A204.1 (cell line): Measurements from ENCODE around the gene VPS36.
"Not testable (repeated sequence)": the region's sequence is repeated elsewhere in the genome, so short reads cannot be mapped to it uniquely, and the experiment has no call there.

Experiments used
- FAIRE-seq: peaks from 2 replicates; lab custom pipeline; 2012; peaks lifted over from hg19 to GRCh38; lab: Jason Lieb, UNC

The VPS36 gene

GRCh38 chr13:52432456-52432855, 18.0 kb downstream of the VPS36 start:
- no peak for FAIRE-seq

DNA sequence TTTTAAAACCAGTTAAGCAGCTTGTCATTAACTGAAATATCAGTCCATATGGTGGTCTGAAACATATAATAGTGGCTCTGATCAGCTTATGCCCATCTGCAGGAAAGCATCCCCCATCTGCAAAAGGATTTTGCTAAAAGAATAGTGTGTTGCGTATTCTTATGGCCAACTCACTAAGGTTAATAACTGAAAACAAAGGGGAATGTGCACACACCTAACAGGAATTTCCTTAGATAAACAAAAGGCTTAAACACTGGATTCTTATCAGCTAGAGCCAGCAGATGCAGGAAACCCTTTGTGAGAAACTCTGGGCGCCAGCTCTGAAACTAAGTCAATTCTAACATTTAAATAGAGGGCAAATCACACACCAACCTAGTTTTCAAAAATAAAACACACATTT, 22.1 kb downstream of the VPS36 start:
- FAIRE-seq, result no peak

- no peak for FAIRE-seq
These were observed 29.2 kb downstream of the VPS36 start for GRCh38 chr13:52421216-52421615.

- FAIRE-seq, result no peak
These were observed 31.4 kb downstream of the VPS36 start for GRCh38 chr13:52419080-52419479.

DNA sequence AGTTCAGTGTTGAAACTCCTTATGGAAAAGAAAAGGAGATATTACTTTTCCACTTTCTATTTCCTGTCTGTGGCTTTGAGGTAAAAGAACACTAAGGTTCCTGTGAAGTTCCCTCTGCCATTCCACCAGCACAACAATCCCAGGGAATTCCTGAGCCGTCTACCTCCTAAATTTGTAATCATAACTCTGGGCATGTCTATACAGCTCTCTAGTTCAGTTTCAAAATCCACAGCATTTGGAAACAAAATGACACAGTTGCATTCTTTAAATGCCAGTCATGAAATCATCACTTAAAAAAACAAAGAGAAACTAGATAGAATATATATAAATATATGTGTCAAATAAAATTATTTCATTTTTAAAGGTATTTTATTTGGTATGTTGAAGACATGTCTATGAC, 35.5 kb downstream of the VPS36 start:
- FAIRE-seq, result no peak

GRCh38 chr13:52414051-52414450, 36.4 kb downstream of the VPS36 start:
- FAIRE-seq, result no peak

DNA sequence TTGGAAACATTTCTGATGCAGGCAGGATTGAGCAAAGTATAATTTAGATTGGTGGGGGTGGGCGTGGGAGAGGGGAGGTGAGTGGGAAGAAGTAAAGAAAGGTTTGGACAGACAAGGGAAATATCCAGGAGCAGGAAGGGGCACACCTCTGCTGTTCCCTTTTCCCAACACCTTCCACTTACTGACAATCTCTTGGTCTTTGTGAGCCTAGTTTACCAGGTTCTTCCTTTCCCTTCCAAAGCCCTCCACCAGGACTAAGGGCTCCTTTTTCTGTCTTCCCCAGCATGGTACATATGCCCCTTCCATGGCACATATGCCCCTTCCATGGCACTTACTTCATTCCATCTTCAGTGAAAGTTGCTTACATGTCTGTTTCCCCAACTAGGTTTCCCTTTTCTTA, 38.3 kb downstream of the VPS36 start:
- FAIRE-seq, result no peak

GRCh38 chr13:52411629-52412028, 38.8 kb downstream of the VPS36 start:
- no peak for FAIRE-seq

DNA sequence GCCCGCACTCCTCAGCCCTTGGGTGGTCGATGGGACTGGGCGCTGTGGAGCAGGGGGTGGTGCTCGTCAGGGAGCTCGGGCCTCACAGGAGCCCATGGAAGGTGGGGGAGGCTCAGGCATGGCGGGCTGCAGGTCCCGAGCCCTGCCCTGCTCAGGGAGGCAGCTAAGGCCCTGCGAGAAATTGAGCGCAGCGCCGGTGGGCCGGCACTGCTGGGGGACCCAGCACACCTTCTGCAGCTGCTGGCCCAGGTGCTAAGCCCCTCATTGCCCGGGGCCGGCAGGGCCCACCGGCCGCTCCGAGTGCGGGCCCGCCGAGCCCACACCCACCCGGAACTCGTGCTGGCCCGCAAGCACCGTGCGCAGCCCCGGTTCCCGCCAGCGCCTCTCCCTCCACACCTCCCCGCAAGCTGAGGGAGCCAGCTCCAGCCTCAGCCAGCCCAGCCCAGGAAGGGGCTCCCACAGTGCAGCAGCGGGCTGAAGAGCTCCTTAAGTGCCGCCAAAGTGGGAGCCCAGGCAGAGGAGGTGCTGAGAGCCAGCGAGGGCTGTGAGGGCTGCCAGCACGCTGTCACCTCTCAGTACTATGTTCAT, 42.3 kb downstream of the VPS36 start:
- FAIRE-seq, result not testable (repeated sequence)

GRCh38 chr13:52407436-52407835, 43.0 kb downstream of the VPS36 start:
- not testable (repeated sequence) for FAIRE-seq

DNA sequence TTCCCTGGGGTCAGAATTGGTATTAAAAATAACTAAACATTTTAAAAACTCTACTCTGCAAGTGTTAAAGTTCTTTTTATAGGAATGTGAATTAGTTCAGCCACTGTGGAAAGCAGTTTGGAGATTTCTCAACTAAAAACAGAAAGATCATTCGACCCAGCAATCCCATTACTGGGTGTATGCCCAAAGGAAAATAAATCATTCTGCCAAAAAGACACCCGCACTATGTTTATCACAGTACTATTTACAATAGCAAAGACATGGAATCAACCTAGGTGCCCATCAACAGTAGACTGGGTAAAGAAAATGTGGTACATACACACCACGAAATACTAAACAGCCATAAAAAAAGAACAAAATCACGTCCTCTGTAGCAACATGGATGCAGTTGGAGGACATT, 43.8 kb downstream of the VPS36 start:
- FAIRE-seq, result no peak

DNA sequence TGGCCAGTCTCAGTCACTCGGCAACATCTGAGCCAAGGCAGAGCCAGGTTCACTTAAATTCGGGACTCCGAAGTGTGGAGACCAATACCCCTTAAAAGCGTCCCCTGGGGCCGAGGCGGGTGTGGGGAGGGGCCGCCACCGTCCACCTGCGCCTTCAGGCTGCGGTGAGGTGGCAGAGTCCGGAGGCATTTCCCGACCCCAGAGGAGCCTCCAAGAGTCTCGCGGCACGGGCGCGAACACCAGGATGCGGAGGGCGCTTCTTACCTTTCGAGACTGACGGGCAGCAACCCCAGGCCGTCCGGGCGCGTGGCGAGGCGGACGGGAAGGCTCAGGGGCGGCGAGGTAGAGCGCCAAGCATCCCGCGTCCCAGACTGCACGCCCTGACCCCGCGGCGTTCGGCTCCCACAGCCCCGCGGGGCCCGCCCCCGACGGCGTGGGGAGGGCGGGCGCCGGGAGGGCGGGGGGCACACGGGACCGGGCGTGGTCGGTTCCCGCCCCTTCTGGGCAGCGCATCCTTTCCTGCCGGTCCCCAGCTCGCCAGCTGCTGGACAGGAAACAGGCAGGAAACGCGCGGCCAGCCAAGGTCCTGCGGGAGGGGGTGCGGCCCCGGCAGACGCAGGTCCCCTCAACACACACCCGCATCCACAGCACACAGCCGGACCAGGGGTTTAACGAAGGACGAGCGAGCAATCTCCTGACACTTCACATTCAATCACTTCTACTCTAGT, 44.5 kb downstream of the VPS36 start, which contains the start of gene THSD1:
TSS of gene THSD1 (minus strand) at position 406 of the 728 bp plus-strand sequence. CDS start 3,572 bp downstream, outside the sequence.
- no peak for FAIRE-seq

GRCh38 chr13:52405369-52405766, 45.1 kb downstream of the VPS36 start:
- no peak for FAIRE-seq

GRCh38 chr13:52399708-52400107, 50.7 kb downstream of the VPS36 start:
- no peak for FAIRE-seq

DNA sequence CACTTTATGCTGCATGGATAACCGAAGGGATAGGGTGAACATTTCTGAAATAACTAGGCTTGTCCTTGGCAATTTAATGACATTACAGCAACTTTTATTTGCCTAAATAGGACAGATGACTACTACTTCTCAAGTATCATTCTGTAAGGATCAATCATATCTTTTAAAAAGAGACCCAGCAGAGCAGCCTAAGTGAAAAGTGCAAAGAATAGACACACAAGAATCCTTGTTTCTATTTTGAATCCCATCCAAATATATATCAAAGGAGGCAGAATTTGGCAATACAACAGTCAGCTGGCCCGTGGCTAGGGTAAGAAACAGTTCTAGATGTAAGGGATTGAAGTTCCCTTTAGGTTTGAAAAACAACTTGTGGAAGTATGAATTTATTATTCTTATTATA, 51.4 kb downstream of the VPS36 start:
- FAIRE-seq, result no peak

DNA sequence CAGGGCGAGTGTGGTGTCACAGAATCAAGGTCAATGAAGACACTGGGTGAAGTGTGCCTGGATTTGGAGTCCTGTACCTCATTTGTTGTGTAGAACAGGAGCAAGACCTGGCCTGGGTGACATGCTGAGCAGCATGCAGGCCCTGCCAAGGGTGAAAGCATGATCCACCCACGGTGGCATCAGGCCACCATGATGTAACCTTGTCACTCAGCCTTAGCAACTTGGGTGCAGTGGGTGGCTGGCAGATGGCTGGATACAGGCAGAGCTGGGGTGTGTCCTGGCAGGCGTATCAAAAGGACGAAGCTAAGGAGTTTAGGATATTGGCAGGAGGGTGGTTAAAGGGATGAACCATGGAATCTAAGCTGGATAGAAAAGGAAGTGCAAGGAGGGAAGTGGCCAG, 54.7 kb downstream of the VPS36 start:
- no peak for FAIRE-seq

DNA sequence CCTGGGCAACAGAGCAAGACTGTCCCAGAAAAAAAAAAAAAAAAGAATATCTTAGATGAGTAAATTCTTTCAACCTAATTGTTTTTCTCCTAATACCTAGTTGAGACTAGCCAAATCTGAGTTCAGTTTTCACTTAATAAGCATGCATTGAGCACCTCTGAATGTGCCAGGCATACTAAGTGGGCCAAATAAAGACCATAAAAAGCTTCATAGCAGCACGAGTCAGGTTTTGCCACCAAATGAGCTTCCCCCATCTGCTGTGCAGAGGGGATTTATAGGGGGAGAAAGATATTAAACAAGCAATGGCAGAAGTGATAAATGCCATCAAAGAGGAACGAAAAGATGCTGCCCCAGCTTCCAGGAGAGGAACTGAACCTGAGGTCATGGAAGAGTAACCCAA, 55.8 kb downstream of the VPS36 start:
- no peak for FAIRE-seq

GRCh38 chr13:52393572-52394357, 56.7 kb downstream of the VPS36 start:
- no peak for FAIRE-seq

DNA sequence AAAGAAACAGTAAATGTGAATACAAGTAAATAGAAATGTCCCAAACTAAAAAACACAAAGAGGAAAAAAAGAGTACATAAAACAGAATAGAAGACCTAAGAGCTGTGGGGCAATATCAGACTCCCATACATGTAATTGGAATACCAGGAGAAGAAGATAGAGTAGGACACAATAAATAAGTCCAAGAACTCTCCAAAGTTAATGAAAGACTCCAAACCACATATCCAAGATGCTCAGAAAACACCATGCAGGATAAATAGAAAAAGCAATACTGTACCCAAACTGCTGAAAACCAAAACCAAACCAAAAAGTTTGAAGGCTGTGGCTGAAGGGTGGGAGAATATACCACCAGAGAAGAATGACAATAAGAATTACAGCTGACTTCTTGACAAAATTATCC, 62.7 kb downstream of the VPS36 start:
- FAIRE-seq, result no peak

DNA sequence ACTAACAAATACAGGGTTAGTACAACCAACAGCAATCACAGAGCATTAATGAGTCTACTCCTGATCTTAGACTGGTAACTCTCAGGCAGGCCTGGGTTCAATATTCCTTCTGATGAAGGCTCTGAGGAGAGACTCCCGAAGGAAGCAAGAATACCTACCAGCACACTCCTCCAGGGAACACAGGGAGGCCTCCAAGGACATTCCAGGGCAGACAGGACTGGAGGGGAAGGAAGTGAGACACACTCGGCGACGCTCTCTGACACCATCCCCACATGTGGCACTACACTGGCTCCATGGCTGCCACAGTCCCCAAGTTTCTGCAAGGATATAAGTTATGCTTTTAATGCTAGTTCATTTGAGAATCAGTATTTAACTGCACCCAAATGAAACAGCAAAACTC, 64.6 kb downstream of the VPS36 start:
- no peak for FAIRE-seq

DNA sequence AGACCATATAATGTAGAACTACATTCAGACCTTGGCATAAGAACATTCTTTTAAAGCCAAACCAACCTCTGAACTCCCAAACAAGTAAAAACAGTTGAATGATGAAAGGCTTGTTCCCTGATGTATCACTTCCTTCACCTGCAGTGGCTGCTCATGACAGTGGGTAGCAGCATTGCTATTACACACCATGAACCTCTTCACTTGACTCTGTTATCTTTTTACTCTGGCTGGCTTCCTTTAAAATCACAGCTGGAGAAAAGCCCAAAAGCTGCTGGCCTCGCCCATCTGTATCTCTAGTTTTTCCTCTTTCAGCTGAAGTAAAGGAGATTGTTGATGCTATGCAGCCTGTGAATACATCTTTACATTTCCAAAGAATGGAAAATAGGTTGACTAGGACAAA, 67.1 kb downstream of the VPS36 start:
- FAIRE-seq, result no peak

GRCh38 chr13:52378312-52378711, 72.1 kb downstream of the VPS36 start:
- FAIRE-seq, result no peak

DNA sequence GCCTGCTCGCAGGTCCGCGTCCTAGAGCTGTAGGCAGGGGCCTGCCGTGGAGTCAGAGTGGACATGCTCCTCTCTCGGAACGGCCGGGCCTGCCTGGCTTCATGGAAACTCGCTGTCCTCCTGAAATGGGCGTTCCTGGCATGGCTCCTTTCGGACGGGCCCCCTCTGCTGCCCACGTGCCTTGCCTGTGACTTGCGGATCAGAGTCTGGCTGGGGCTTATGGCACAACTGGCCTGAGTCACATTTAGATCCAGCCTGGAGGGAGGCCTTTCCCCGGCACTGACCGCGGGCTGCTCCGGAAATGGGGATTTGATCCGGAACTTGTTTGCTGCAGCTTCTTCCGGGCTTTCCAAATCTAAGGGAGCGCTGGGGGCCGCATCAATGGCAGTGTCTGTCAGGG, 72.5 kb downstream of the VPS36 start:
- FAIRE-seq, result no peak
